Measurements from ENCODE around the gene ZAP70.

DNA sequence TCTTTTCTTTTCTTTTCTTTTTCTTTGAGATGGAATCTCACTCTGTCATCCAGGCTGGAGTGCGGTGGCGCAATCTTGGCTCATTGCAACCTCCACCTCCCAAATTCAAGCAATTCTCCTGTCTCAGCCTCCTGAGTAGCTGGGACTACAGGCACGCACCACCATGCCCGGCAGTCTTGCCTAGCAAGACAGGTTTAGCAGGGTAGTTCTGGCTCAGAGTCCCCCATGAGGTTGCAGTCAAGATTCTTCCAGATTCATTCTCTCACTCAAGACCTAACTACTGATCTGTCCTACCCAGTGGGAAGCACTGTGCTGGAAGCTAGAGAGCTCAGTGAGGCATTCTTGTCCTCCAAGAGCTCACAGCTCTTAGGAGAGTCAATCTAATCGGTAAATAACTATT, 17.6 kb upstream of the ZAP70 start:
- TF ChIP-seq FOXP2 (optimal IDR thresholded peaks at IDR 0.05; ENCODE audit: control extremely low read depth, extremely low read length, insufficient read depth) (no peak), POLR2AphosphoS5 (IDR thresholded peaks at IDR 0.05; ENCODE audit: borderline replicate concordance, low read depth, low read length) (no peak), EZH2 (IDR thresholded peaks at IDR 0.05) (no peak)

All from SK-N-MC (cell line).